Neural cell (in vitro differentiated cells): ENCODE results near the gene AKAP5.

Experiments
- EP300 ChIP-seq: fragments of 450-650 bp; conservative IDR thresholded peaks from 2 replicates; pipeline ENCODE4 v1.6.1; 2014; ENCODE audit warnings: antibody characterized with exemption, mild to moderate bottlenecking, moderate library complexity; ENCODE audit not compliant: poor library complexity, severe bottlenecking
- POLR2AphosphoS5 ChIP-seq: IDR thresholded peaks from 2 replicates; pipeline ENCODE4 v1.6.1; 2012
- TF ChIP-seq, protein P1 (sequence below): fragments of 450-650 bp; IDR thresholded peaks from 2 replicates; pipeline ENCODE4 v1.5.1; 2014; ENCODE audit warnings: antibody characterized with exemption, mild to moderate bottlenecking, moderate library complexity; ENCODE audit not compliant: poor library complexity, severe bottlenecking

DNA sequence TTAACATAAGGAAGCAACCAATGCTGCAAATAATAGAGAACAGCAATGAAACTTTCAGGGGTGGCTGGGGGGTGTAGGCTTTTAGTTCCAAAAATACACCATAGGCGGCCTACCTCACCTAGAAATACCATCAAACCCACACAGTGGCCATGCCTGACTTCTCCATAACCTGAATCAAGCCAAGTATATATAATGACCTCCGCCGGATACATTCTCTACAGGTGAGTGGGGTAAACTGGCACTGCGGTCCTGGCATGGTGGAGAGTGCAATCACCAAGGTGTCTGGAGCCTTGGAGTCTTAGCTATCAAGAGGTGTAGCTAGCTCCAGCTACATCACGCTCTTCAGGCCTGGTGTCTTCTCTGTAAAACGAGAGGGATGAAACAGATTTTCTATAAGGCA is 37.2 kb downstream of the AKAP5 start:
- TF ChIP-seq, protein P1, sequence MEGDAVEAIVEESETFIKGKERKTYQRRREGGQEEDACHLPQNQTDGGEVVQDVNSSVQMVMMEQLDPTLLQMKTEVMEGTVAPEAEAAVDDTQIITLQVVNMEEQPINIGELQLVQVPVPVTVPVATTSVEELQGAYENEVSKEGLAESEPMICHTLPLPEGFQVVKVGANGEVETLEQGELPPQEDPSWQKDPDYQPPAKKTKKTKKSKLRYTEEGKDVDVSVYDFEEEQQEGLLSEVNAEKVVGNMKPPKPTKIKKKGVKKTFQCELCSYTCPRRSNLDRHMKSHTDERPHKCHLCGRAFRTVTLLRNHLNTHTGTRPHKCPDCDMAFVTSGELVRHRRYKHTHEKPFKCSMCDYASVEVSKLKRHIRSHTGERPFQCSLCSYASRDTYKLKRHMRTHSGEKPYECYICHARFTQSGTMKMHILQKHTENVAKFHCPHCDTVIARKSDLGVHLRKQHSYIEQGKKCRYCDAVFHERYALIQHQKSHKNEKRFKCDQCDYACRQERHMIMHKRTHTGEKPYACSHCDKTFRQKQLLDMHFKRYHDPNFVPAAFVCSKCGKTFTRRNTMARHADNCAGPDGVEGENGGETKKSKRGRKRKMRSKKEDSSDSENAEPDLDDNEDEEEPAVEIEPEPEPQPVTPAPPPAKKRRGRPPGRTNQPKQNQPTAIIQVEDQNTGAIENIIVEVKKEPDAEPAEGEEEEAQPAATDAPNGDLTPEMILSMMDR, result no peak
- no peak for TF ChIP-seq POLR2AphosphoS5
- TF ChIP-seq EP300, result no peak
